Ovary (tissue), 9 donors: ENCODE data around the gene TES. TPM values are rescaled to one million over a fixed set of nuclear protein-coding genes. Genes with fewer than 3 reads are reported as not detected.

Experiments used
- DNase-seq, 5 donors: peaks; one replicate each; pipeline ENCODE4 v3.0.0-alpha.2; 2019 to 2020
- H3K27ac ChIP-seq, 2 donors: fragments of 200-600 bp; one replicate each; pipeline versions ENCODE4 v1.5.1 to v1.8.0; 2019 to 2022
- H3K27me3 ChIP-seq: fragments of 200-600 bp; one replicate; pipeline ENCODE4 v1.8.0; 2022
- H3K36me3 ChIP-seq: fragments of 200-600 bp; sonication (generic); one replicate; pipeline ENCODE4 v1.5.1; 2019
- H3K4me1 ChIP-seq: one replicate; pipeline ENCODE4 v1.8.1; 2013; ENCODE audit warnings: mild to moderate bottlenecking, moderate library complexity; ENCODE audit not compliant: insufficient read depth
- H3K4me3 ChIP-seq: fragments of 200-600 bp; sonication (generic); one replicate; pipeline ENCODE4 v1.5.1; 2017
- H3K9me3 ChIP-seq, 2 donors: fragments of 200-600 bp in 1 of 2; sonication (generic) in 1 of 2; one replicate each; pipeline versions ENCODE4 v1.5.1 to v1.8.1; 2013 to 2019; ENCODE audit warnings: mild to moderate bottlenecking in 1 of 2, moderate library complexity in 1 of 2
- EP300 ChIP-seq: sonication (generic); formaldehyde crosslinking; IDR thresholded peaks from one replicate; pipeline ENCODE4 v1.6.1; 2017; ENCODE audit warnings: antibody characterized with exemption
- POLR2A ChIP-seq: fragments of 450-650 bp; IDR thresholded peaks from one replicate; pipeline ENCODE4 v1.6.1; 2017; ENCODE audit warnings: antibody characterized with exemption, mild to moderate bottlenecking, moderate library complexity
- WGBS, 3 donors: extraction: QIAGEN DNeasy Blood & Tissue Kit in 1 of 3; methylation state at CpG; one replicate each; pipeline versions ENCODE4 v1.1.5 to v1.1.7; 2013 to 2017; 5-methylcytosine and 5-hydroxymethylcytosine counted together
- intact Hi-C, 4 donors: fragments of 100-400 bp; cut with DNase I; formaldehyde crosslinking; loops; one replicate each; pipeline versions ENCODE4 v1.11.0 to v1.15.1; 2022 to 2023
- polyA plus RNA-seq, 2 donors: library from polyadenylated mRNA; stranded (reverse); fragments of 200-250 nt in 1 of 2; fragments of 350-450 nt in 1 of 2; fragmentation: Illumina TruSeq in 1 of 2; extraction: RNeasy Lipid Tissue Mini Kit (QIAGEN cat#74804) in 1 of 2; gene quantifications; one replicate each; pipeline ENCODE4 v1.2.3, GENCODE V29; 2013 to 2014
- total RNA-seq, 7 donors: library from RNA; depleted of rRNA in 2 of 7; stranded (reverse); fragments of >200 nt in 2 of 7; fragmentation: NEBNext Ultra II Directional in 3 of 7; extraction: Animal tissue kit (Norgen Biotek cat#: 25700) in 3 of 7; gene quantifications; one replicate each; pipeline versions ENCODE4 v1.1.0 to v1.2.4, GENCODE V29; 2016 to 2023
- TF ChIP-seq, protein P1 (sequence below), 3 donors: fragments of 450-650 bp in 2 of 3; fragments of 200-600 bp in 1 of 3; IDR thresholded peaks; one replicate each; pipeline versions ENCODE4 v1.5.1 to v1.8.0; 2016 to 2022; ENCODE audit warnings: antibody characterized with exemption in 3 of 3, mild to moderate bottlenecking in 1 of 3
- donor health status: DM: no; HTN: no; CAD: no; lungs with moderate emphysema.
- donor health status: DM: no; HTN: no; CAD: no.
- donor health status: Bipolar disorder and iron deficiency.
- donor health status: DM: yes; HTN: yes; CAD: no.
- donor health status: DM: no; HTN: no; CAD: no.
- donor health status: DM: yes; HTN: yes; CAD: no.

Gene TES
- total and polyA plus RNA-seq, 9 donors, result 6.0 to 65.0 (median 11.1) TPM

DNA sequence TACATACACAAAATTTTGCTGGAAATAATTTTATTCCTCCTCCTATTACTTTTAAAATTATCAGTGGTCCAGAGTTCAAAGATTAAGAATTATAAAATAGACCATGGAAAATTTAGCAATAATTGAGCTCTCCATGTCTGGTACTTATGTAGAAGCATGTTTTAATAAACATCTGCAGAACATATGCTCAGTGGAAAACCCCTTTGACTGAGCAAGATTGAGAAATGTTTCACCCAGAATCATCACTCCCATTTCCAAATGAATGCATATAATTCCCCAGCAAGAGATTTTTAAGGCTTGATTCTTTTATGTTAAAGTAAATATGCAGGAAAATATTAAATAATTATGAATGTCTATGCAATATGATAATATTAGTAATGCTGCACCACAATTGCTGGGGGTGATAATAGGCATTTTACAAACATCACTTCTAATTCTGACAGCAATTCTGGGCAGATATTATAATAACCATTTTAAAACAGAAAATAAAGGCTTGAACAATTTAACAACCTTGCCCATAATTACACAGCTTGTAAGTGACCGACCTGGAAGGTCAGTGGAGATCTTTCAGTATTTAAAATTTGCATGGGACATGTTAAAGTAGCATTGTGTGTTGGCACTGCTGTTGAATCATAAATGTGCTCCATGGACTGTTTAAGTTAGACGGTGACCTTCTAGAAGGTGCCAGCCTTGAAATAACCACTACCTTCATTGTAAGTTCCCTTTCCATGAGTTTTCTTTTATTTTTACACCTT lies 45.6 kb upstream of the TES start:
- H3K4me1 ChIP-seq, result no peaks in the 10 kb centered on the region
- WGBS, 3 donors, result 87 to 91% (median 87%) methylated on average over 2 of the region's 2 CpGs
- no peak overlapping the region for H3K27ac ChIP-seq
- H3K27me3 ChIP-seq, result no peaks in the 10 kb centered on the region
- no peak for TF ChIP-seq POLR2A
- TF ChIP-seq EP300, result no peak
- TF ChIP-seq, protein P1, sequence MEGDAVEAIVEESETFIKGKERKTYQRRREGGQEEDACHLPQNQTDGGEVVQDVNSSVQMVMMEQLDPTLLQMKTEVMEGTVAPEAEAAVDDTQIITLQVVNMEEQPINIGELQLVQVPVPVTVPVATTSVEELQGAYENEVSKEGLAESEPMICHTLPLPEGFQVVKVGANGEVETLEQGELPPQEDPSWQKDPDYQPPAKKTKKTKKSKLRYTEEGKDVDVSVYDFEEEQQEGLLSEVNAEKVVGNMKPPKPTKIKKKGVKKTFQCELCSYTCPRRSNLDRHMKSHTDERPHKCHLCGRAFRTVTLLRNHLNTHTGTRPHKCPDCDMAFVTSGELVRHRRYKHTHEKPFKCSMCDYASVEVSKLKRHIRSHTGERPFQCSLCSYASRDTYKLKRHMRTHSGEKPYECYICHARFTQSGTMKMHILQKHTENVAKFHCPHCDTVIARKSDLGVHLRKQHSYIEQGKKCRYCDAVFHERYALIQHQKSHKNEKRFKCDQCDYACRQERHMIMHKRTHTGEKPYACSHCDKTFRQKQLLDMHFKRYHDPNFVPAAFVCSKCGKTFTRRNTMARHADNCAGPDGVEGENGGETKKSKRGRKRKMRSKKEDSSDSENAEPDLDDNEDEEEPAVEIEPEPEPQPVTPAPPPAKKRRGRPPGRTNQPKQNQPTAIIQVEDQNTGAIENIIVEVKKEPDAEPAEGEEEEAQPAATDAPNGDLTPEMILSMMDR (IDR thresholded peaks at IDR 0.05), result no peak
- H3K9me3 ChIP-seq, result no peaks in the 10 kb centered on the region
- no peaks in the 10 kb centered on the region for H3K36me3 ChIP-seq
- DNase-seq, result no peak
- H3K4me3 ChIP-seq, result no peak overlapping the region
- intact Hi-C loops, result no loop called here

DNA sequence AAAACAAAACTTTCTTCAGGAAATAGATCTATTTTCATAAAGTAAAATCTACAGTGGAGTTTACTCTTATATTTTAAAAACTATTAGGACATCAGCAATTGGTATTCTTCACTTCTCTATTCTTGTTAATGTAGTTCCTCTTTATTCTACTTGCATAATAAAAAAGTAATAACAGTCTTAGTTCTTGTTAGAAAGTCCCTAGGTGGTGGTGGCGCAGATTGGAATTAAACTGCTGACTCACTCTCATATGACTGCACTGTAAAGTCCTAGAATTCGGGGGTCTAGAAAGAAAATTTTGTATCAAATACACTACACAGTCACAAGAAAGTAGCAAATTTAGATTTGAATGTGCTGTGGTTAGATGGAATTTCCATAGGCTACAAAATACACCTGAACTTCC lies 44.6 kb upstream of the TES start:
- no peak for TF ChIP-seq EP300
- no peak for TF ChIP-seq POLR2A
- TF ChIP-seq, protein P1 (IDR thresholded peaks at IDR 0.05), result no peak
- 90 to 93% (median 92%) methylated on average over 2 of the region's 2 CpGs for WGBS, 3 donors
- H3K4me3 ChIP-seq, result no peak overlapping the region
- no peak for DNase-seq
- no peaks in the 10 kb centered on the region for H3K36me3 ChIP-seq
- no peaks in the 10 kb centered on the region for H3K4me1 ChIP-seq
- no peak overlapping the region for H3K27ac ChIP-seq
- intact Hi-C loops, result no loop called here
- H3K9me3 ChIP-seq, result no peaks in the 10 kb centered on the region
- no peaks in the 10 kb centered on the region for H3K27me3 ChIP-seq

DNA sequence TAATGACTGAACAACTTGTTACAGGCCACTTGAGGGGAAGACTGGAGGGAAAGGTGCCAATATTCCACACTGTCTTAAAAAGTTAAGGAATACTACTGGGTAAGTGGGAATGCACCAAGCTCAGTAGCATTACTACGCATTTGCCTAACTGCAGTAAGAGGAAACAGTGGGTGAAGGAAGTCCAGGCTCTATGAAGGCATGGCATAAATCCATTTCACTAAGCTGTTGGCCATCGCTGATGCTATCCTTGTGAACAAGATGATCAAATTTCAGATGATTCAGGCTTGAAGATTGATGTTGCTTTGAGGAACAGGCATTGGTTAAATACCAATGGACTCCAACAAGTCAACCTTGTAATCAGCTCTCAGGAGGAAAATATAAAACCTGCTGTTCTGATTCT lies 44.2 kb upstream of the TES start:
- no peak for DNase-seq
- Histone ChIP-seq H3K36me3 (no peaks in the 10 kb centered on the region), H3K4me1 (no peaks in the 10 kb centered on the region), H3K27me3 (no peaks in the 10 kb centered on the region), H3K9me3 (no peaks in the 10 kb centered on the region), H3K4me3 (no peak overlapping the region), H3K27ac (no peak overlapping the region)
- intact Hi-C loops, result no loop called here
- TF ChIP-seq, protein P1 (IDR thresholded peaks at IDR 0.05), result no peak
- TF ChIP-seq POLR2A, result no peak
- TF ChIP-seq EP300, result no peak
- WGBS, 3 donors, result 92 to 96% (median 92%) methylated on average over 2 of the region's 2 CpGs

DNA sequence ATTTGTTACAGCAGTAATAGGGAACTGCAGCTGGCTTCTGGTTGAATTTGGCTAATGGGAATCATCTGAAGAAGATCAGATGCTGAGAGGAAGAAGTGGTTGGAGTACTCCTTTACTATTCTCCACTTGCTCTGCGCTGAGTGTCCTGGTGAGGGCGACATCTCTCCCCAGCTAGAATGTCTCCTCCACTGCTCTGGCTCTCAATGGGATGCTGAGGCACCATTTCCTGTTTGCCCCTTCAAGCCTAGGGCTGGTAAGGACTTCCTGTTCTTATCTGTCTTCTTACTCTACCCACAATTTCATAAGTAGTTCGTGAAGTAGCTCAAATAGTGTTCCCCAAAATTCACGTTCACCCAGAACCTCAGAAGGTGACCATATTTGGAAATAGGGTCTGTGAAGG lies 43.2 kb upstream of the TES start:
- H3K4me1 ChIP-seq, result no peaks in the 10 kb centered on the region
- intact Hi-C loops, result no loop called here
- TF ChIP-seq, protein P1 (IDR thresholded peaks at IDR 0.05), result no peak
- TF ChIP-seq EP300 (no peak), POLR2A (no peak)
- no peak overlapping the region for H3K4me3 ChIP-seq
- no peaks in the 10 kb centered on the region for H3K27me3 ChIP-seq
- no peak for DNase-seq
- 76 to 93% (median 82%) methylated on average over 4 of the region's 4 CpGs for WGBS, 3 donors
- no peaks in the 10 kb centered on the region for H3K36me3 ChIP-seq
- H3K9me3 ChIP-seq, result no peaks in the 10 kb centered on the region
- H3K27ac ChIP-seq, result no peak overlapping the region
